Measurements from ENCODE around the gene ATP5ME.

GRCh38 chr4:628821-629635, 45.0 kb downstream of the ATP5ME start:
- no peak for TF ChIP-seq CTCF (conservative IDR thresholded peaks at IDR 0.05; ENCODE audit: low read length)
- TF ChIP-seq EZH2phosphoT487 (IDR thresholded peaks at IDR 0.05; ENCODE audit: borderline replicate concordance, low read depth, low read length): no peak
